Measurements from ENCODE around the gene KIF27.

- TF ChIP-seq CTCF (conservative IDR thresholded peaks at IDR 0.05; ENCODE audit: low read depth, low read length) (no peak), EZH2 (IDR thresholded peaks at IDR 0.05; ENCODE audit: borderline replicate concordance, low read depth, low read length, poor library complexity, severe bottlenecking) (no peak)
Observed at GRCh38 chr9:83959061-83959460, 37.8 kb upstream of the KIF27 start.

Data from A673 (cell line).